HL-60/S4 treated with phorbol 12-myristate 13-acetate at 8.2 ng/mL for 4 days and 3 days (cell line): Measurements from ENCODE around the gene FADS6.

Source experiments
- in situ Hi-C: fragments of 300-500 bp; cut with MboI; formaldehyde crosslinking; loops from 2 replicates; pipeline ENCODE4 v1.15.0; 2022; ENCODE audit warnings: low sequenced_read_pairs

Gene FADS6

GRCh38 chr17:74833501-74834377 is 59.7 kb downstream of the FADS6 start:
- in situ Hi-C loops = no loop called here

- in situ Hi-C loops = no loop called here
Observed at GRCh38 chr17:74832421-74832820, 61.0 kb downstream of the FADS6 start.

- in situ Hi-C loops = no loop called here
Observed at GRCh38 chr17:74831444-74832146, 61.8 kb downstream of the FADS6 start.

- in situ Hi-C loops = no loop called here
Observed at GRCh38 chr17:74830861-74831260, 62.6 kb downstream of the FADS6 start.

GRCh38 chr17:74827800-74828199 is 65.6 kb downstream of the FADS6 start:
- in situ Hi-C loops = no loop called here
